DND-41 (cell line): ENCODE data around the gene NAB2.

ENCODE experiments used
- EZH2 ChIP-seq: IDR thresholded peaks from 3 replicates; pipeline ENCODE4 v1.6.1; 2012; ENCODE audit warnings: borderline replicate concordance, low read depth, mild to moderate bottlenecking, moderate library complexity, low read length, inconsistent platforms; ENCODE audit not compliant: severe bottlenecking
- TF ChIP-seq, protein P1 (sequence below): IDR thresholded peaks from 2 replicates; pipeline ENCODE4 v1.5.1; 2012; ENCODE audit warnings: borderline replicate concordance, low read length, moderate library complexity, mild to moderate bottlenecking; ENCODE audit not compliant: poor library complexity, severe bottlenecking; ENCODE audit errors: extremely low read depth

DNA sequence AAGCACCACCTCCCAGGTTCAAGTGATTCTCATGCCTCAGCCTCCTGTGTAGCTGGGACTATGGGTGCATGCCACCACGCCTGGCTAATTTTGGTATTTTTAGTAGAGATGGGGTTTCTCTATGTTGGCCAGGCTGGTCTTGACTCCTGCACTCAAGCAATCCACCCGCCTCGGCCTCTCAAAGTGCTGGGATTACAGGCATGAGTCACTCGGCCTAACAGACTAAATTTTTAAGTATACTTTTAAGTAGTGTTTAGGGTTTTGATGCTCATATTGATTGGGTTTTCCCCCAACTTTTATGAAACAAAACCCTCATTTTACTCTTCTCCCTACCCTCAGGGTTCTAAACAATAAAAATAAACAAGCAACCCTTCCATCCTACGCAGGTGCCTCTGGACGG, 44.4 kb upstream of the NAB2 start:
- TF ChIP-seq, protein P1, sequence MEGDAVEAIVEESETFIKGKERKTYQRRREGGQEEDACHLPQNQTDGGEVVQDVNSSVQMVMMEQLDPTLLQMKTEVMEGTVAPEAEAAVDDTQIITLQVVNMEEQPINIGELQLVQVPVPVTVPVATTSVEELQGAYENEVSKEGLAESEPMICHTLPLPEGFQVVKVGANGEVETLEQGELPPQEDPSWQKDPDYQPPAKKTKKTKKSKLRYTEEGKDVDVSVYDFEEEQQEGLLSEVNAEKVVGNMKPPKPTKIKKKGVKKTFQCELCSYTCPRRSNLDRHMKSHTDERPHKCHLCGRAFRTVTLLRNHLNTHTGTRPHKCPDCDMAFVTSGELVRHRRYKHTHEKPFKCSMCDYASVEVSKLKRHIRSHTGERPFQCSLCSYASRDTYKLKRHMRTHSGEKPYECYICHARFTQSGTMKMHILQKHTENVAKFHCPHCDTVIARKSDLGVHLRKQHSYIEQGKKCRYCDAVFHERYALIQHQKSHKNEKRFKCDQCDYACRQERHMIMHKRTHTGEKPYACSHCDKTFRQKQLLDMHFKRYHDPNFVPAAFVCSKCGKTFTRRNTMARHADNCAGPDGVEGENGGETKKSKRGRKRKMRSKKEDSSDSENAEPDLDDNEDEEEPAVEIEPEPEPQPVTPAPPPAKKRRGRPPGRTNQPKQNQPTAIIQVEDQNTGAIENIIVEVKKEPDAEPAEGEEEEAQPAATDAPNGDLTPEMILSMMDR: no peak
- no peak for TF ChIP-seq EZH2
